ENCODE measurements around the gene SPATA2. TPM values are rescaled to one million over a fixed set of nuclear protein-coding genes. Genes with fewer than 3 reads are reported as not detected.

SPATA2 gene
- total and polyA plus RNA-seq, 4 donors = 2.9 to 5.8 (median 4.3) TPM

DNA sequence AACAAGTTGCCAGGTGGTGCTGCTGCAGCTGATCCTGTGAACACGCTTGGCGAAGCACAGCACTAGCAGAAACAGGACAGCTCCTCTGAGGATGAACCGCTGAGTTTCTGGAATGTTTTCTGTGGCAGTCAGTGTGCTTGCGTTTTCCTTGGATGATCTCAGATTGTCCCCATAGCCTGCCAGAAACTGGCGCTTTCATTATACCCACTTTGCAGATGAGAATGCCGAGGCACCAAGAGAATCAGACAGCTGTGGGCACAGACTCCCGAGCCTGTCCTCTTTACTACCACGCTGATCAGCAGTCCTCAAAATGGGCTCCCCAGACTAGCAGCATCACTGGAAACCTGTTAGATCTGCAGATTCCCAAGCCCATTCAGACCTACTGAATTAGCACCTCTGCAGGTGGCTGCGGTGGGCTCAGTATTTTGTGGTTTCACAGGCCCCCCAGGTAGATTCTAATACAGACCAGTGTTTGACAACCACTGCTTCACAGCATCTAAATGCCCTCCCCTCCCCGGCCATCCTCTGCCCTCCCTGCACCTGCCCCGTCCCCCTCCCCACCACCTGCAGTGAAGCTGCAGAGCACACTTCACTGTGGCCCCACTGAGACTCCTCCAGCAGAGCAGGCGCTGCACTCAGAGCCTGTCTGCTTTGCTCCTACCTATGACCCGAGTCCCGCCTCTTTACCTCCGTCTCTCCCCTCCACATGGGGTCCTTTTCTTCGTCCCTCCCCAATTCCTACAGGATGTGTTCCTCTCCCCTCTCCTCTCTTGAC lies 29.6 kb downstream of the SPATA2 start:
- intact Hi-C loops (cut with DNase I) = loop anchor here (5.0 kb wide), 3 partner anchors 33 to 273 kb away; partner anchors contain the start of gene SLC9A8 (in 1 of the 2)
- Histone ChIP-seq H3K27ac (ENCODE audit: low read depth in 1 of 2, low read length in 2 of 2) (no peak overlapping the region), H3K4me1 (ENCODE audit: control insufficient read depth in 1 of 2, insufficient read depth in 2 of 2, low read length in 2 of 2) (no peaks in the 10 kb centered on the region), H3K27me3 (ENCODE audit: control insufficient read depth in 1 of 2, insufficient read depth in 2 of 2, low read length in 1 of 2) (no peaks in the 10 kb centered on the region), H3K36me3 (ENCODE audit: control insufficient read depth in 1 of 2, insufficient read depth in 2 of 2, low read length in 1 of 2) (peaks cover 0 to 2% of the 10 kb centered on the region in 2 donors), H3K4me3 (ENCODE audit: low read length in 2 of 2) (no peak overlapping the region), H3K9me3 (ENCODE audit: control insufficient read depth, low read length) (no peaks in the 10 kb centered on the region)
- ATAC-seq (ENCODE audit: low FRiP score) (no peak), DNase-seq (no peak)
- 93 to 95% methylated on average over 16 of the region's 16 CpGs for WGBS, 2 donors

DNA sequence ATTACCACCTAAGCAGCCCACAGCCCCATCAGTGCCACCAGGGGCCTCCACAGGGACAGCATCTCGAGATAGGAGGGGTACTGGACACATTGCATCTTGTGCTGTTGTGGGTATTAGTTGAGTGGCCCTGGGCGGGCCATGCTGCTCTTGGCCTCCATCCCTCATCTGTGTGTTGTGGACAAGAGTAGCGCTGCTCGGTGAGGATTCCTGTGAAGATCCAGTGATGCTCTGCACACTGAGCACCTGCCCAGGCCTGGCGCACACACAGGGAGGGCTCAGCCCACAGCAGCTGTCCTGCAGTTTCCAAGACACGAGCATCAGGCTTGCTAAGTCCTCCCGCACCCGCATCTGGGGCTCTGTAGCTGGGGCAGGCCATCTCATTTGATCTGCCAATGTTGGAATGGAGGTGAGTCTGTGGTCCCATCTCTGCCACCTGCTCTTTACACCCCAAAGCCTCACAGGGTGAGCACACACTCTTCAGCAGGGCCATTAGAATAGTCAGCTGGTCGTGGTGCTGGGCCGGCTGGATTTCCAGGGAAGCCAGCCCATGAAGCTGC lies 32.0 kb downstream of the SPATA2 start:
- DNase-seq = no peak
- intact Hi-C loops (cut with DNase I) = no loop called here
- WGBS, 2 donors = 92 to 93% methylated on average over 10 of the region's 10 CpGs
- Histone ChIP-seq H3K27ac (ENCODE audit: low read depth in 1 of 2, low read length in 2 of 2) (no peak overlapping the region), H3K4me1 (ENCODE audit: control insufficient read depth in 1 of 2, insufficient read depth in 2 of 2, low read length in 2 of 2) (no peaks in the 10 kb centered on the region), H3K36me3 (ENCODE audit: control insufficient read depth in 1 of 2, insufficient read depth in 2 of 2, low read length in 1 of 2) (peaks cover 0 to 2% of the 10 kb centered on the region in 2 donors), H3K4me3 (ENCODE audit: low read length in 2 of 2) (no peak overlapping the region), H3K9me3 (ENCODE audit: control insufficient read depth, low read length) (no peaks in the 10 kb centered on the region), H3K27me3 (ENCODE audit: control insufficient read depth in 1 of 2, insufficient read depth in 2 of 2, low read length in 1 of 2) (no peaks in the 10 kb centered on the region)
- ATAC-seq (ENCODE audit: low FRiP score) = no peak

DNA sequence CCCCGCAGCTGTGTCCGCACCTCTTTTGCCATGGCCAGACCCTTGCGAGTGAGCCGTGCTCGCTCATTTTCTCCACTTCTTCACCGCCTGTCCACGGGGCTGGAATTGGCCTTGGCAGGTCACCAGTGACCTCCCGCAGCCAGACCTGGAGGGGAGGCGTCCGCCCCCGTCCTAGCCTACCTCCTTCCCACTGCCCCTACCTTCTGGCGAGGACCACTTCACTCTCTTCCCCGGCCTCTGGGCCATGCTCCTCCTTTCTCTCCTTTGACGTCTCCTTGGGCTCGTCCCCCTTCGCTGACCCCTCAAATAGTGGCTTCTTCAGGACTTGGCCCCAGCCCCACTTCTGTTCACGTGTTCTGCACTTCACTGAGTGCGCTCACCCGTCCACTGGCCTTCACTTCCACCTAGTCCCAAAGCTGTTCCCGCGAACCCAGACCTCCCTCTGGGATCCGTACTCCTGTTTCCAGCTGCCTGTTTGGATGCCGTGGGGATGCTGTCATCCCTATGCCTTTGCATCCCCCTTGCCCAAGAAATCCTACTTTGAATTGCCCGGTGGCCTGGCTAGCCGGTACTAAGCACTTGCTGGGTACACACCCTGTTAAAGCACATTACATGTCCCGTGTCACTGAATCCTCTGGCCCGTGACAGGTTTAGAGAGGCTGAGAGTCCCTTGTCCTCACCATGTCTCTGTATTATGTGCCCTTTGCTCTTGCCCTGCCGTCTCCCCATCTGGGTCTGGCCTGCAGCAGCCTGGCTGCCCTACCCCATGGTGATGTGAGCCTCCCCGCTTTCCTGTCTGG lies 33.0 kb downstream of the SPATA2 start:
- Histone ChIP-seq H3K9me3 (ENCODE audit: control insufficient read depth, low read length) (no peaks in the 10 kb centered on the region), H3K36me3 (ENCODE audit: control insufficient read depth in 1 of 2, insufficient read depth in 2 of 2, low read length in 1 of 2) (peaks cover 0 to 2% of the 10 kb centered on the region in 2 donors), H3K4me1 (ENCODE audit: control insufficient read depth in 1 of 2, insufficient read depth in 2 of 2, low read length in 2 of 2) (peaks cover 0 to 1% of the 10 kb centered on the region in 2 donors), H3K27me3 (ENCODE audit: control insufficient read depth in 1 of 2, insufficient read depth in 2 of 2, low read length in 1 of 2) (no peaks in the 10 kb centered on the region), H3K4me3 (ENCODE audit: low read length in 2 of 2) (no peak overlapping the region), H3K27ac (ENCODE audit: low read depth in 1 of 2, low read length in 2 of 2) (no peak overlapping the region)
- WGBS, 2 donors = 86% methylated on average over 29 of the region's 29 CpGs
- intact Hi-C loops (cut with DNase I) = no loop called here
- DNase-seq = no peak
- ATAC-seq (ENCODE audit: low FRiP score) = no peak

DNA sequence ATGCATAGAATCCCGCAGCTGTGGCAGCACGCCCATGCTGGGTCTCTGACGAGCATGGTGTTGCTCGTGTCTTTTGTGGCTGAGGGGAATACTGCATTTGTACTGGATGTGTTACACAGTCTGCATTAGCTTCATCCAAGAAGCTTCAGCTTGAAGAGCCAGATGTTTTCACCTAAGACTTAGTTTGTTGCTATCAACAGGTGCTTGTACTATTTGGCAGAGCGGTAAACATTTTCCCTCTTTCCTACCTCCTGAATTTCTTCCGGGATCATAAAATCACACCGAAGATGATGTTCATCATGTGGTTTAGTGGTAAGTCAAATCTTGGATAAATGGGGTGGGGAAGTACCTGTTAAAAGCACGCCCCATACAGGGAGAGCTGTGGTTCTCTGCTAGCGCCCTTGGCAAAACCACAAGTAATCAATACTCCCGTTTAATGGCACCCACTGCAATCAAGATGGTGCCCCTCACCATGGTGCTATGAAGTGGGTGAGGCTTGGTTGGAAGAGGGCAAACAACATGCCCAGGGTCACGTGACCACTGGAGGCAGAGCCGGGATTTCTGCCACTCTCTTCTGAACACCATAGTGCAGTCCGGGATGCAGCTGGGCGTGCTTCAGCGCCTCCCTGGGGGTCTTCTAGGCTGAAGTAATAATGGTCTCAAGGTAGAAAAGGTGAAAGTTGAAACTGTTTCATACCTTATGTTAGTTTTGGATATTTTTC lies 34.4 kb downstream of the SPATA2 start:
- DNase-seq = no peak
- no peak for ATAC-seq (ENCODE audit: low FRiP score)
- intact Hi-C loops (cut with DNase I) = no loop called here
- Histone ChIP-seq H3K4me1 (ENCODE audit: control insufficient read depth in 1 of 2, insufficient read depth in 2 of 2, low read length in 2 of 2) (peaks cover 0 to 2% of the 10 kb centered on the region in 2 donors), H3K27ac (ENCODE audit: low read depth in 1 of 2, low read length in 2 of 2) (peak overlapping the region; percentile 39 to 52), H3K4me3 (ENCODE audit: low read length in 2 of 2) (no peak overlapping the region), H3K27me3 (ENCODE audit: control insufficient read depth in 1 of 2, insufficient read depth in 2 of 2, low read length in 1 of 2) (no peaks in the 10 kb centered on the region), H3K36me3 (ENCODE audit: control insufficient read depth in 1 of 2, insufficient read depth in 2 of 2, low read length in 1 of 2) (peaks cover 0 to 2% of the 10 kb centered on the region in 2 donors), H3K9me3 (ENCODE audit: control insufficient read depth, low read length) (no peaks in the 10 kb centered on the region)
- 76 to 77% methylated on average over 15 of the region's 15 CpGs for WGBS, 2 donors

GRCh38 chr20:49880177-49880576 lies 35.2 kb downstream of the SPATA2 start:
- ATAC-seq (ENCODE audit: low FRiP score) (peak; percentile 35), DNase-seq (no peak)
- peak overlapping the region in 1 of 2 donors; percentile 52 for H3K27ac ChIP-seq (ENCODE audit: low read depth in 1 of 2, low read length in 2 of 2)

GRCh38 chr20:49878977-49879376 lies 36.4 kb downstream of the SPATA2 start:
- ATAC-seq (ENCODE audit: low FRiP score) (no peak), DNase-seq (no peak)
- no peak overlapping the region for H3K27ac ChIP-seq (ENCODE audit: low read depth in 1 of 2, low read length in 2 of 2)
- WGBS, 2 donors = 95 to 100% methylated on average over 1 of the region's 1 CpG
- intact Hi-C loops (cut with DNase I) = no loop called here
- no peaks in the 10 kb centered on the region for H3K27me3 ChIP-seq (ENCODE audit: control insufficient read depth in 1 of 2, insufficient read depth in 2 of 2, low read length in 1 of 2)
- no peaks in the 10 kb centered on the region for H3K9me3 ChIP-seq (ENCODE audit: control insufficient read depth, low read length)
- H3K4me1 ChIP-seq (ENCODE audit: control insufficient read depth in 1 of 2, insufficient read depth in 2 of 2, low read length in 2 of 2) = peaks cover 0 to 2% of the 10 kb centered on the region in 2 donors
- H3K4me3 ChIP-seq (ENCODE audit: low read length in 2 of 2) = no peak overlapping the region
- peaks cover 0 to 2% of the 10 kb centered on the region in 2 donors for H3K36me3 ChIP-seq (ENCODE audit: control insufficient read depth in 1 of 2, insufficient read depth in 2 of 2, low read length in 1 of 2)

More at GRCh38 chr20:49880177-49880576, 35.2 kb downstream of the SPATA2 start:
- WGBS, 2 donors = 3 to 7% methylated on average over 3 of the region's 3 CpGs
- Histone ChIP-seq H3K4me3 (ENCODE audit: low read length in 2 of 2) (no peak overlapping the region), H3K27me3 (ENCODE audit: control insufficient read depth in 1 of 2, insufficient read depth in 2 of 2, low read length in 1 of 2) (no peaks in the 10 kb centered on the region), H3K4me1 (ENCODE audit: control insufficient read depth in 1 of 2, insufficient read depth in 2 of 2, low read length in 2 of 2) (peaks cover 0 to 2% of the 10 kb centered on the region in 2 donors), H3K9me3 (ENCODE audit: control insufficient read depth, low read length) (no peaks in the 10 kb centered on the region), H3K36me3 (ENCODE audit: control insufficient read depth in 1 of 2, insufficient read depth in 2 of 2, low read length in 1 of 2) (peaks cover 0 to 2% of the 10 kb centered on the region in 2 donors)
- intact Hi-C loops (cut with DNase I) = no loop called here

DNA sequence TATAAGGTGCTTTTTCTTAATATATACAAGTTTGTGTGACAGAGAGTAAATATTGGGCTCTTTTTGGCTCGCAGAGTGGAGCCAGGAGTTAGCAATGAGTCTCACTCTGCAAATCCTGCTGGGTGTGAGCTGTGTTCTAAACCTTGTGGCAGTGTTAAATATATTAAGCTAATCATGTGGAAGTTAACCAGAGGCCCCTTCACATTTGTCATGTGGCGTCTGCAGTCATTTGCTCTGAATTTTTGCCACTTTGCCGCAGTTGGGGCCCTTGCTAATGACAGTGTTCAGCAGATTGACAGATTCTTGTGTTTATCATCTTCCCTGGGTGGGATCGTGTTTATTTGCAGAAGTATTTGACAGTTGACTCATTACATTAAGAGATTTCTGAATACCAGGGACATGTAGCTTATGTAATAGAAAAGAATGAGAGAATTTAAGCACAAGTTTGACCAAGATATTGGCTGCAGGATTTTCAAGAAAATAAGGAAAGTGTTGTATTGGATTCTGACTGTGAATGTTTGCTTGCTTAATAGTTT lies 37.9 kb downstream of the SPATA2 start:
- Histone ChIP-seq H3K36me3 (ENCODE audit: control insufficient read depth in 1 of 2, insufficient read depth in 2 of 2, low read length in 1 of 2) (no peaks in the 10 kb centered on the region), H3K27ac (ENCODE audit: low read depth in 1 of 2, low read length in 2 of 2) (peak overlapping the region; percentile 36 to 49), H3K4me1 (ENCODE audit: control insufficient read depth in 1 of 2, insufficient read depth in 2 of 2, low read length in 2 of 2) (peaks cover 0 to 2% of the 10 kb centered on the region in 2 donors), H3K4me3 (ENCODE audit: low read length in 2 of 2) (no peak overlapping the region), H3K9me3 (ENCODE audit: control insufficient read depth, low read length) (no peaks in the 10 kb centered on the region), H3K27me3 (ENCODE audit: control insufficient read depth in 1 of 2, insufficient read depth in 2 of 2, low read length in 1 of 2) (no peaks in the 10 kb centered on the region)
- DNase-seq (no peak), ATAC-seq (ENCODE audit: low FRiP score) (no peak)
- 46 to 48% methylated on average over 4 of the region's 4 CpGs for WGBS, 2 donors
- intact Hi-C loops (cut with DNase I) = no loop called here

- ATAC-seq (ENCODE audit: low FRiP score) = no peak
- H3K4me3 ChIP-seq (ENCODE audit: low read length in 2 of 2) = no peak overlapping the region
- DNase-seq = no peak
- peaks cover 0 to 2% of the 10 kb centered on the region in 2 donors for H3K4me1 ChIP-seq (ENCODE audit: control insufficient read depth in 1 of 2, insufficient read depth in 2 of 2, low read length in 2 of 2)
- WGBS, 2 donors = 33 to 38% methylated on average over 6 of the region's 6 CpGs
- H3K27ac ChIP-seq (ENCODE audit: low read depth in 1 of 2, low read length in 2 of 2) = peak overlapping the region; percentile 44 to 46
- intact Hi-C loops (cut with DNase I) = no loop called here
- H3K27me3 ChIP-seq (ENCODE audit: control insufficient read depth in 1 of 2, insufficient read depth in 2 of 2, low read length in 1 of 2) = no peaks in the 10 kb centered on the region
- no peaks in the 10 kb centered on the region for H3K36me3 ChIP-seq (ENCODE audit: control insufficient read depth in 1 of 2, insufficient read depth in 2 of 2, low read length in 1 of 2)
- H3K9me3 ChIP-seq (ENCODE audit: control insufficient read depth, low read length) = no peaks in the 10 kb centered on the region
These were observed 40.6 kb downstream of the SPATA2 start for GRCh38 chr20:49874696-49875095.
